ENCODE measurements around the gene ZSWIM6.

The ZSWIM6 gene

GRCh38 chr5:61450493-61451279 lies 118.6 kb downstream of the ZSWIM6 start:
- DNase-seq: peak; percentile 37

GRCh38 chr5:61455179-61456006 lies 123.3 kb downstream of the ZSWIM6 start:
- DNase-seq: no peak

- no peak for DNase-seq
Observed at GRCh38 chr5:61460471-61460870, 128.4 kb downstream of the ZSWIM6 start.

- no peak for DNase-seq
Observed at GRCh38 chr5:61461417-61461816, 129.4 kb downstream of the ZSWIM6 start.

GRCh38 chr5:61461926-61462325 lies 129.9 kb downstream of the ZSWIM6 start:
- no peak for DNase-seq

- no peak for DNase-seq
Observed at GRCh38 chr5:61463596-61463995, 131.5 kb downstream of the ZSWIM6 start.

GRCh38 chr5:61464512-61464911 lies 132.5 kb downstream of the ZSWIM6 start:
- DNase-seq: no peak

GRCh38 chr5:61465066-61465465 lies 133.0 kb downstream of the ZSWIM6 start:
- no peak for DNase-seq

- no peak for DNase-seq
Observed at GRCh38 chr5:61465496-61465895, 133.4 kb downstream of the ZSWIM6 start.

GRCh38 chr5:61466017-61466416 lies 134.0 kb downstream of the ZSWIM6 start:
- no peak for DNase-seq

GRCh38 chr5:61467766-61468482 lies 135.9 kb downstream of the ZSWIM6 start:
- no peak for DNase-seq

- DNase-seq: no peak
Observed at GRCh38 chr5:61468483-61468865, 136.4 kb downstream of the ZSWIM6 start.

- DNase-seq: no peak
Observed at GRCh38 chr5:61471352-61471751, 139.3 kb downstream of the ZSWIM6 start.

- no peak for DNase-seq
Observed at GRCh38 chr5:61472172-61472958, 140.3 kb downstream of the ZSWIM6 start.

- no peak for DNase-seq
Observed at GRCh38 chr5:61474746-61475145, 142.7 kb downstream of the ZSWIM6 start.

GRCh38 chr5:61477788-61478187 lies 145.7 kb downstream of the ZSWIM6 start:
- DNase-seq: peak; percentile 66

- DNase-seq: no peak
Observed at GRCh38 chr5:61479850-61480614, 148.0 kb downstream of the ZSWIM6 start.

- DNase-seq: no peak
Observed at GRCh38 chr5:61482980-61483379, 150.9 kb downstream of the ZSWIM6 start.

- DNase-seq: no peak
Observed at GRCh38 chr5:61486476-61486875, 154.4 kb downstream of the ZSWIM6 start.

GRCh38 chr5:61489574-61489973 lies 157.5 kb downstream of the ZSWIM6 start:
- no peak for DNase-seq

- no peak for DNase-seq
Observed at GRCh38 chr5:61491861-61492260, 159.8 kb downstream of the ZSWIM6 start.

- no peak for DNase-seq
Observed at GRCh38 chr5:61493973-61494372, 161.9 kb downstream of the ZSWIM6 start.
